GM11168 (cell line): ENCODE results near the gene ZNF680.
"Not testable (repeated sequence)": the region's sequence is repeated elsewhere in the genome, so short reads cannot be mapped to it uniquely, and the experiment has no call there.

Source experiments
- in situ Hi-C: fragments of 300-500 bp; cut with MboI; formaldehyde crosslinking; loops from one replicate; pipeline ENCODE4 v1.12.0; 2022; ENCODE audit warnings: low sequenced_read_pairs; ENCODE audit not compliant: unreplicated experiment

ZNF680 gene

GRCh38 chr7:64557601-64558322 is 5.1 kb downstream of the ZNF680 start:
- in situ Hi-C loops: no loop called here

GRCh38 chr7:64555046-64555445 is 7.8 kb downstream of the ZNF680 start:
- in situ Hi-C loops: no loop called here

GRCh38 chr7:64554188-64554587 is 8.7 kb downstream of the ZNF680 start:
- in situ Hi-C loops: not testable (repeated sequence)

- in situ Hi-C loops: no loop called here
These were observed 11.3 kb downstream of the ZNF680 start for GRCh38 chr7:64551375-64552142.

- in situ Hi-C loops: no loop called here
These were observed 18.9 kb downstream of the ZNF680 start for GRCh38 chr7:64544010-64544409.

- in situ Hi-C loops: no loop called here
These were observed 21.2 kb downstream of the ZNF680 start for GRCh38 chr7:64541438-64542359.

- in situ Hi-C loops: no loop called here
These were observed 29.1 kb downstream of the ZNF680 start for GRCh38 chr7:64533756-64534155.

GRCh38 chr7:64528770-64529169 is 34.1 kb downstream of the ZNF680 start:
- in situ Hi-C loops: no loop called here

GRCh38 chr7:64521409-64521984 is 41.4 kb downstream of the ZNF680 start:
- in situ Hi-C loops: no loop called here

- in situ Hi-C loops: no loop called here
These were observed 46.4 kb downstream of the ZNF680 start for GRCh38 chr7:64516451-64516850.

GRCh38 chr7:64515781-64516180 is 47.1 kb downstream of the ZNF680 start:
- in situ Hi-C loops: no loop called here

GRCh38 chr7:64515330-64515729 is 47.5 kb downstream of the ZNF680 start:
- in situ Hi-C loops: no loop called here

GRCh38 chr7:64509583-64509982 is 53.3 kb downstream of the ZNF680 start:
- in situ Hi-C loops: no loop called here

GRCh38 chr7:64504581-64505120 is 58.2 kb downstream of the ZNF680 start:
- in situ Hi-C loops: no loop called here

- in situ Hi-C loops: no loop called here
These were observed 64.6 kb downstream of the ZNF680 start for GRCh38 chr7:64498270-64498669.

- in situ Hi-C loops: no loop called here
These were observed 67.9 kb downstream of the ZNF680 start for GRCh38 chr7:64494912-64495461.

- in situ Hi-C loops: no loop called here
These were observed 77.2 kb downstream of the ZNF680 start for GRCh38 chr7:64485623-64486022.
